Activated naive CD8-positive, alpha-beta T cell treated with anti-CD3 and anti-CD28 coated beads, Interleukin-2, amount 50 U/mL, for 16 hours (primary cell): ENCODE results near the gene INTS3.

Experiments
- DNase-seq: peaks from one replicate; pipeline ENCODE4 v3.0.0-alpha.2; 2020; ENCODE audit warnings: low read depth, low spot score

INTS3 gene

GRCh38 chr1:153795934-153796785 lies 68.3 kb downstream of the INTS3 start:
- no peak for DNase-seq

GRCh38 chr1:153796786-153797659 lies 69.2 kb downstream of the INTS3 start:
- peak; percentile 73 for DNase-seq

- DNase-seq = no peak
Observed at GRCh38 chr1:153798468-153798780, 70.6 kb downstream of the INTS3 start.

- no peak for DNase-seq
Observed at GRCh38 chr1:153799016-153799415, 71.2 kb downstream of the INTS3 start.

- DNase-seq = no peak
Observed at GRCh38 chr1:153799566-153800465, 72.0 kb downstream of the INTS3 start.

GRCh38 chr1:153800516-153800915 lies 72.7 kb downstream of the INTS3 start:
- no peak for DNase-seq

- DNase-seq = no peak
Observed at GRCh38 chr1:153801028-153801625, 73.3 kb downstream of the INTS3 start.

GRCh38 chr1:153801786-153802697 lies 74.2 kb downstream of the INTS3 start:
- DNase-seq = no peak

GRCh38 chr1:153803470-153804056 lies 75.7 kb downstream of the INTS3 start:
- no peak for DNase-seq

- no peak for DNase-seq
Observed at GRCh38 chr1:153804112-153804511, 76.3 kb downstream of the INTS3 start.

- DNase-seq = peak; percentile 55
Observed at GRCh38 chr1:153805042-153805745, 77.3 kb downstream of the INTS3 start.

GRCh38 chr1:153805886-153806719 lies 78.3 kb downstream of the INTS3 start:
- no peak for DNase-seq

- DNase-seq = no peak
Observed at GRCh38 chr1:153816283-153816889, 88.5 kb downstream of the INTS3 start.

GRCh38 chr1:153818876-153819275 lies 91.0 kb downstream of the INTS3 start:
- no peak for DNase-seq
